NCI-H2107 (cell line): ENCODE measurements around the gene PAEP.

Source experiments
- DNase-seq: peaks from one replicate; lab custom pipeline; 2025; lab: John Stamatoyannopoulos, UW

Gene PAEP

GRCh38 chr9:135615666-135616618 lies 54.4 kb downstream of the PAEP start:
- no peak for DNase-seq
